A673 (cell line): ENCODE results near the gene ACTMAP.

Source experiments
- EZH2 ChIP-seq: fragments of 200-600 bp; sonication (generic); IDR thresholded peaks from 2 replicates; pipeline ENCODE4 v1.6.1; 2017; ENCODE audit warnings: borderline replicate concordance, low read depth, mild to moderate bottlenecking, mixed read lengths, antibody characterized with exemption, low read length; ENCODE audit not compliant: poor library complexity, severe bottlenecking
- TF ChIP-seq, protein P1 (sequence below): fragments of 300-800, 200-600 bp; sonication (generic); conservative IDR thresholded peaks from 2 replicates; pipeline ENCODE4 v1.5.1; 2017; ENCODE audit warnings: low read depth, mild to moderate bottlenecking, antibody characterized with exemption, low read length, moderate library complexity, mixed read lengths

DNA sequence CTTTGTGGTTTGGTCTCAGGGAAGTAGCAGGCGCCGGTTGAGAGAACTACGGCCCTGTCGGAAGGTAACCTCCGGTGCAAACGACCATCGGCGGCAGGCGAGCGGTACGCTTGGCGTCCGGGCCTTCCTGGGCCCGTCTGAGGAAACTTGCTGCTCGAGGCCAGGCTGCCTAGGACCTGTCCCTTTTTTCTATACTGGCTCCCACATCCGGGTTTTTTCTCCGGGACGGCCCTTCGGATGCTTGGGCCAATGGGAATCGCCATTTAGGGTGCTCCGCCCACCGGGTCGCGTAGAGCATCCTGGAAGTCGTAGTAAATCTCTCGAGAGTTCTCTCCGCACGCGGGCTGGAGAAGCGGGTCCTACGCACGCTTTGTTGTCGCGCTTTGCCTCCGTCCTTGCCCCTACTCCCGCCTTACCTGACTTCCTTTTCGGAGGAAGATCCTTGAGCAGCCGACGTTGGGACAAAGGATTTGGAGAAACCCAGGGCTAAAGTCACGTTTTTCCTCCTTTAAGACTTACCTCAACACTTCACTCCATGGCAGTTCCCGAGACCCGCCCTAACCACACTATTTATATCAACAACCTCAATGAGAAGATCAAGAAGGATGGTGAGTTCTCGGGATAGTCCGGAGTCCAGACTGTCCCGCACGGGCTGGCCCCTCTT lies 729 bp upstream of the ACTMAP start, which contains the start of gene SNRPA:
- TF ChIP-seq, protein P1, sequence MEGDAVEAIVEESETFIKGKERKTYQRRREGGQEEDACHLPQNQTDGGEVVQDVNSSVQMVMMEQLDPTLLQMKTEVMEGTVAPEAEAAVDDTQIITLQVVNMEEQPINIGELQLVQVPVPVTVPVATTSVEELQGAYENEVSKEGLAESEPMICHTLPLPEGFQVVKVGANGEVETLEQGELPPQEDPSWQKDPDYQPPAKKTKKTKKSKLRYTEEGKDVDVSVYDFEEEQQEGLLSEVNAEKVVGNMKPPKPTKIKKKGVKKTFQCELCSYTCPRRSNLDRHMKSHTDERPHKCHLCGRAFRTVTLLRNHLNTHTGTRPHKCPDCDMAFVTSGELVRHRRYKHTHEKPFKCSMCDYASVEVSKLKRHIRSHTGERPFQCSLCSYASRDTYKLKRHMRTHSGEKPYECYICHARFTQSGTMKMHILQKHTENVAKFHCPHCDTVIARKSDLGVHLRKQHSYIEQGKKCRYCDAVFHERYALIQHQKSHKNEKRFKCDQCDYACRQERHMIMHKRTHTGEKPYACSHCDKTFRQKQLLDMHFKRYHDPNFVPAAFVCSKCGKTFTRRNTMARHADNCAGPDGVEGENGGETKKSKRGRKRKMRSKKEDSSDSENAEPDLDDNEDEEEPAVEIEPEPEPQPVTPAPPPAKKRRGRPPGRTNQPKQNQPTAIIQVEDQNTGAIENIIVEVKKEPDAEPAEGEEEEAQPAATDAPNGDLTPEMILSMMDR = no peak
- TF ChIP-seq EZH2 = no peak
